H9 (cell line): ENCODE results near the gene ERC1. TPM values are rescaled to one million over a fixed set of nuclear protein-coding genes. Genes with fewer than 3 reads are reported as not detected.

Experiments used
- DNase-seq: peaks from one replicate; pipeline ENCODE4 v3.0.0-alpha.2; 2017
- H2AFZ ChIP-seq: one replicate; pipeline ENCODE4 v1.6.1; 2013; ENCODE audit warnings: mild to moderate bottlenecking, low read length, control low read depth, moderate library complexity
- H2AK5ac ChIP-seq: 2 replicates; pipeline ENCODE4 v1.6.1; 2013; ENCODE audit warnings: low read length, control low read depth, mixed read lengths; ENCODE audit not compliant: insufficient read length
- H2BK120ac ChIP-seq: one replicate; pipeline ENCODE4 v1.6.1; 2013; ENCODE audit warnings: low read depth, mild to moderate bottlenecking, low read length, control low read depth, inconsistent platforms; ENCODE audit not compliant: poor library complexity, severe bottlenecking
- H2BK12ac ChIP-seq: 2 replicates; pipeline ENCODE4 v1.6.1; 2013; ENCODE audit warnings: low read length, control low read depth, mixed read lengths, low read depth; ENCODE audit not compliant: insufficient read length
- H2BK15ac ChIP-seq: 2 replicates; pipeline ENCODE4 v1.6.1; 2013; ENCODE audit warnings: low read depth, low read length, control low read depth
- H2BK20ac ChIP-seq: one replicate; pipeline ENCODE4 v1.6.1; 2013; ENCODE audit warnings: low read depth, mild to moderate bottlenecking, low read length, control low read depth, inconsistent platforms; ENCODE audit not compliant: poor library complexity, severe bottlenecking
- H2BK5ac ChIP-seq: 2 replicates; pipeline ENCODE4 v1.6.1; 2013; ENCODE audit warnings: low read length, control low read depth, mixed read lengths; ENCODE audit not compliant: insufficient read length
- H3K14ac ChIP-seq: 2 replicates; pipeline ENCODE4 v1.6.1; 2013; ENCODE audit warnings: low read length, control low read depth; ENCODE audit not compliant: insufficient read depth
- H3K18ac ChIP-seq: 2 replicates; pipeline ENCODE4 v1.6.1; 2013; ENCODE audit warnings: low read depth, mild to moderate bottlenecking, mixed read lengths, low read length, control low read depth; ENCODE audit not compliant: insufficient read length
- H3K23ac ChIP-seq: 2 replicates; pipeline ENCODE4 v1.6.1; 2013; ENCODE audit warnings: low read length, control low read depth, mixed read lengths, low read depth; ENCODE audit not compliant: insufficient read length
- H3K23me2 ChIP-seq: 2 replicates; pipeline ENCODE4 v1.6.1; 2013; ENCODE audit warnings: low read depth, mild to moderate bottlenecking, mixed read lengths, low read length, control low read depth; ENCODE audit not compliant: insufficient read length, poor library complexity, severe bottlenecking
- H3K27ac ChIP-seq: 2 replicates; pipeline ENCODE4 v1.5.1; 2013; ENCODE audit warnings: low read length, control low read depth, mixed read lengths, low read depth; ENCODE audit not compliant: insufficient read length
- H3K27me3 ChIP-seq: 2 replicates; pipeline ENCODE4 v1.6.1; 2013; ENCODE audit warnings: low read length, control low read depth, inconsistent platforms; ENCODE audit not compliant: insufficient read depth
- H3K4ac ChIP-seq: 2 replicates; pipeline ENCODE4 v1.6.1; 2013; ENCODE audit warnings: low read depth, mild to moderate bottlenecking, control low read depth, inconsistent platforms, low read length, moderate library complexity
- H3K4me1 ChIP-seq: 2 replicates; pipeline ENCODE4 v1.6.1; 2013; ENCODE audit warnings: low read length, control low read depth, inconsistent platforms; ENCODE audit not compliant: insufficient read depth
- H3K4me2 ChIP-seq: 2 replicates; pipeline ENCODE4 v1.6.1; 2013; ENCODE audit warnings: low read length, control low read depth, mixed read lengths; ENCODE audit not compliant: insufficient read length, insufficient read depth
- H3K56ac ChIP-seq: 2 replicates; pipeline ENCODE4 v1.6.1; 2013; ENCODE audit warnings: low read depth, mild to moderate bottlenecking, mixed read lengths, low read length, control low read depth; ENCODE audit not compliant: insufficient read length
- H3K79me1 ChIP-seq: 2 replicates; pipeline ENCODE4 v1.6.1; 2013; ENCODE audit warnings: low read depth, mild to moderate bottlenecking, moderate library complexity, low read length, control low read depth, inconsistent platforms; ENCODE audit not compliant: insufficient read depth, poor library complexity, severe bottlenecking
- H3K79me2 ChIP-seq: 2 replicates; pipeline ENCODE4 v1.6.1; 2013; ENCODE audit warnings: low read length, control low read depth, inconsistent platforms; ENCODE audit not compliant: insufficient read depth
- H3K9ac ChIP-seq: 2 replicates; pipeline ENCODE4 v1.6.1; 2013; ENCODE audit warnings: low read length, control low read depth, mixed read lengths; ENCODE audit not compliant: insufficient read length; ENCODE audit errors: extremely low read depth
- H3K9me3 ChIP-seq: one replicate; pipeline ENCODE4 v1.6.1; 2013; ENCODE audit warnings: low read depth, low read length, inconsistent platforms; ENCODE audit not compliant: control insufficient read depth
- H3T11ph ChIP-seq: one replicate; pipeline ENCODE4 v1.6.1; 2013; ENCODE audit warnings: mild to moderate bottlenecking, low read length, control low read depth, inconsistent platforms
- H4K20me1 ChIP-seq: one replicate; pipeline ENCODE4 v1.6.1; 2013; ENCODE audit not compliant: control insufficient read depth, insufficient read length, insufficient read depth
- H4K5ac ChIP-seq: 2 replicates; pipeline ENCODE4 v1.6.1; 2013; ENCODE audit warnings: low read depth, mild to moderate bottlenecking, mixed read lengths, low read length, control low read depth; ENCODE audit not compliant: insufficient read length
- H4K8ac ChIP-seq: replicated peaks from 2 replicates; pipeline ENCODE4 v1.6.1; 2013; ENCODE audit warnings: low read length, control low read depth, mixed read lengths, low read depth; ENCODE audit not compliant: insufficient read length
- H4K91ac ChIP-seq: 2 replicates; pipeline ENCODE4 v1.6.1; 2013; ENCODE audit warnings: low read depth, mild to moderate bottlenecking, moderate library complexity, mixed read lengths, low read length, control low read depth; ENCODE audit not compliant: insufficient read length
- H3K27ac Mint-ChIP-seq, 3 experiments: 2 replicates in 2 of 3; 3 replicates in 1 of 3; pipeline ENCODE4 v1.8.0; 2020 to 2021; ENCODE audit warnings: mixed read lengths in 3 of 3, mild to moderate bottlenecking in 1 of 3, moderate library complexity in 1 of 3
- H3K27me3 Mint-ChIP-seq: 2 replicates; pipeline ENCODE4 v1.8.0; 2021; ENCODE audit warnings: low read depth, mild to moderate bottlenecking, moderate library complexity, mixed read lengths
- H3K36me3 Mint-ChIP-seq, 3 experiments: 2 replicates in 2 of 3; 3 replicates in 1 of 3; pipeline ENCODE4 v1.8.0; 2020 to 2021; ENCODE audit warnings: low read depth in 3 of 3, mixed read lengths in 3 of 3; ENCODE audit not compliant: insufficient read depth in 1 of 3
- H3K4me1 Mint-ChIP-seq, 2 experiments: 2 replicates each; pipeline ENCODE4 v1.8.0; 2020; ENCODE audit warnings: mixed read lengths in 2 of 2
- H3K4me3 Mint-ChIP-seq, 2 experiments: 2 replicates in 1 of 2; 3 replicates in 1 of 2; pipeline ENCODE4 v1.8.0; 2020 to 2021; ENCODE audit warnings: mild to moderate bottlenecking in 2 of 2, mixed read lengths in 2 of 2, moderate library complexity in 1 of 2
- H3K9me3 Mint-ChIP-seq, 2 experiments: 2 replicates in 1 of 2; 3 replicates in 1 of 2; pipeline ENCODE4 v1.8.0; 2020; ENCODE audit warnings: mild to moderate bottlenecking in 2 of 2, mixed read lengths in 2 of 2, moderate library complexity in 1 of 2
- WGBS: extraction: QIAGEN DNeasy Blood & Tissue Kit; methylation state at CpG from one replicate; pipeline ENCODE4 v1.1.7; 2013; ENCODE audit warnings: missing lambda C conversion rate, low lambda C conversion rate, mixed read lengths; ENCODE audit not compliant: insufficient read length; ENCODE audit errors: extremely low coverage; 5-methylcytosine and 5-hydroxymethylcytosine counted together
- total RNA-seq: library from RNA; stranded (reverse); gene quantifications from 2 replicates; pipeline ENCODE4 v1.2.1, GENCODE V29; 2021
- TF ChIP-seq, protein P1 (sequence below): fragments of 200-600 bp; sonication (generic); conservative IDR thresholded peaks from 3 replicates; pipeline ENCODE4 v1.8.0; 2021; ENCODE audit warnings: antibody characterized with exemption, mild to moderate bottlenecking

ERC1 gene
- total RNA-seq, 1 experiment from 2014 or later: 51.2 TPM

DNA sequence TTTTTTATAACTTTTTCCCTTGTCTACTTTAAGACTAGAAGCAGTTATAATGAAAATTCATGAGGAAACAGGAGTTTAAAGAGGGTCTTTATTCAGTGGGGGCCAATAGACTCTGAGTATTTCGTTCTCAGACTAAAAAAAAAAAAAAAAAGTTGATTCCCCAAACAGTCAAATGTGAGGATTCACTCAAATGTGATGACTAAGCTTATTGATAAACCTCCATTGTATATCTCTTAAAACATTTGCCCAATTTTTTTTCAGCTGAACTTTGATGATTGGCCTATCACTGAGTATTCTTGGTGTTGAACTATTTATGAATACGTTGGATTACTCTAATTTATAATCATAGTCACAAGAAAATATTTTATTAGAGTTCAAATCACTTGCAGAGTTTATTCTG is 265.3 kb downstream of the ERC1 start:
- Histone ChIP-seq H3K79me2 (no peaks in the 10 kb centered on the region), H3K27ac (no peak overlapping the region), H2BK5ac (no peak overlapping the region), H4K20me1 (no peaks in the 10 kb centered on the region), H3K14ac (no peak overlapping the region), H4K91ac (no peak overlapping the region), H3T11ph (no peak overlapping the region), H3K9ac (no peak overlapping the region), H3K79me1 (no peaks in the 10 kb centered on the region), H3K4me2 (no peak overlapping the region), H3K9me3 (no peaks in the 10 kb centered on the region), H4K5ac (no peak overlapping the region), H2BK12ac (no peak overlapping the region), H2BK20ac (no peak overlapping the region), H3K23me2 (no peaks in the 10 kb centered on the region), H3K27me3 (no peaks in the 10 kb centered on the region; the same call in 1 of the 2 replicates), H2AK5ac (no peak overlapping the region), H2BK15ac (no peak overlapping the region), H3K4ac (no peak overlapping the region), H3K18ac (no peak overlapping the region), H2BK120ac (no peak overlapping the region), H3K56ac (no peak overlapping the region), H2AFZ (no peak overlapping the region), H3K4me1 (no peaks in the 10 kb centered on the region), H3K23ac (no peak overlapping the region), H4K8ac (no peak overlapping the region)
- no peak overlapping the region for H3K4me3 Mint-ChIP-seq
- H3K27me3 Mint-ChIP-seq: no peaks in the 10 kb centered on the region
- TF ChIP-seq, protein P1, sequence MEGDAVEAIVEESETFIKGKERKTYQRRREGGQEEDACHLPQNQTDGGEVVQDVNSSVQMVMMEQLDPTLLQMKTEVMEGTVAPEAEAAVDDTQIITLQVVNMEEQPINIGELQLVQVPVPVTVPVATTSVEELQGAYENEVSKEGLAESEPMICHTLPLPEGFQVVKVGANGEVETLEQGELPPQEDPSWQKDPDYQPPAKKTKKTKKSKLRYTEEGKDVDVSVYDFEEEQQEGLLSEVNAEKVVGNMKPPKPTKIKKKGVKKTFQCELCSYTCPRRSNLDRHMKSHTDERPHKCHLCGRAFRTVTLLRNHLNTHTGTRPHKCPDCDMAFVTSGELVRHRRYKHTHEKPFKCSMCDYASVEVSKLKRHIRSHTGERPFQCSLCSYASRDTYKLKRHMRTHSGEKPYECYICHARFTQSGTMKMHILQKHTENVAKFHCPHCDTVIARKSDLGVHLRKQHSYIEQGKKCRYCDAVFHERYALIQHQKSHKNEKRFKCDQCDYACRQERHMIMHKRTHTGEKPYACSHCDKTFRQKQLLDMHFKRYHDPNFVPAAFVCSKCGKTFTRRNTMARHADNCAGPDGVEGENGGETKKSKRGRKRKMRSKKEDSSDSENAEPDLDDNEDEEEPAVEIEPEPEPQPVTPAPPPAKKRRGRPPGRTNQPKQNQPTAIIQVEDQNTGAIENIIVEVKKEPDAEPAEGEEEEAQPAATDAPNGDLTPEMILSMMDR: no peak
- no CpG with 5 or more reads among the region's 2 CpGs for WGBS
- no peak overlapping the region for H3K27ac Mint-ChIP-seq
- DNase-seq: no peak
- H3K9me3 Mint-ChIP-seq: peaks cover 0 to 3% of the 10 kb centered on the region in 2 experiments; a peak in 1 of 5 replicates
- H3K4me1 Mint-ChIP-seq: no peaks in the 10 kb centered on the region
- H3K36me3 Mint-ChIP-seq: peaks cover 0 to 4% (median 2%) of the 10 kb centered on the region in 3 experiments; a peak in 2 of 7 replicates
